Type B pancreatic cell (in vitro differentiated cells): ENCODE data around the gene HARBI1. TPM values are rescaled to one million over a fixed set of nuclear protein-coding genes. Genes with fewer than 3 reads are reported as not detected.

Experiments used
- DNase-seq: peaks from one replicate; pipeline ENCODE4 v3.0.0; 2021; ENCODE audit warnings: mixed read lengths; ENCODE audit not compliant: unreplicated experiment; ENCODE audit errors: extremely low spot score
- H3K27ac Mint-ChIP-seq: 2 replicates; pipeline ENCODE4 v1.8.0; 2021; ENCODE audit warnings: mild to moderate bottlenecking, mixed read lengths
- H3K27me3 Mint-ChIP-seq: 2 replicates; pipeline ENCODE4 v1.8.0; 2021; ENCODE audit warnings: mixed read lengths
- H3K36me3 Mint-ChIP-seq: 2 replicates; pipeline ENCODE4 v1.8.0; 2021; ENCODE audit warnings: mixed read lengths
- H3K4me1 Mint-ChIP-seq: one replicate; pipeline ENCODE4 v1.8.0; 2021; ENCODE audit warnings: mixed read lengths; ENCODE audit not compliant: unreplicated experiment
- H3K4me3 Mint-ChIP-seq: 2 replicates; pipeline ENCODE4 v1.8.0; 2021; ENCODE audit warnings: mild to moderate bottlenecking, mixed read lengths
- H3K9me3 Mint-ChIP-seq: 2 replicates; pipeline ENCODE4 v1.8.0; 2021; ENCODE audit warnings: mixed read lengths
- CTCF ChIP-seq: fragments of 200-600 bp; sonication (generic); conservative IDR thresholded peaks from 2 replicates; pipeline ENCODE4 v1.5.0; 2021; ENCODE audit warnings: antibody characterized with exemption, mild to moderate bottlenecking
- total RNA-seq: library from RNA; stranded (reverse); gene quantifications from 2 replicates; pipeline ENCODE4 v1.2.1, GENCODE V29; 2021; ENCODE audit warnings: low replicate concordance

HARBI1 gene
- total RNA-seq, 1 donor from 2014 or later = 8.5 TPM

GRCh38 chr11:46632502-46632901 is 15.5 kb upstream of the HARBI1 start:
- TF ChIP-seq CTCF = no peak
- no peaks in the 10 kb centered on the region for H3K36me3 Mint-ChIP-seq
- H3K4me1 Mint-ChIP-seq = peaks cover 5% of the 10 kb centered on the region
- H3K9me3 Mint-ChIP-seq = no peaks in the 10 kb centered on the region
- H3K4me3 Mint-ChIP-seq = no peak overlapping the region
- no peak overlapping the region for H3K27ac Mint-ChIP-seq
- no peak for DNase-seq
- no peaks in the 10 kb centered on the region for H3K27me3 Mint-ChIP-seq

GRCh38 chr11:46631676-46632075 is 14.6 kb upstream of the HARBI1 start:
- Mint-ChIP-seq H3K36me3 (peaks cover 1% of the 10 kb centered on the region), H3K4me1 (peaks cover 5% of the 10 kb centered on the region), H3K4me3 (no peak overlapping the region), H3K27ac (no peak overlapping the region), H3K27me3 (no peaks in the 10 kb centered on the region), H3K9me3 (no peaks in the 10 kb centered on the region)
- no peak for DNase-seq
- TF ChIP-seq CTCF = no peak

- Mint-ChIP-seq H3K27ac (no peak overlapping the region), H3K4me1 (peaks cover 5% of the 10 kb centered on the region), H3K9me3 (no peaks in the 10 kb centered on the region), H3K27me3 (no peaks in the 10 kb centered on the region), H3K36me3 (peaks cover 11% of the 10 kb centered on the region), H3K4me3 (no peak overlapping the region)
- TF ChIP-seq CTCF = no peak
- no peak for DNase-seq
These were observed 13.2 kb upstream of the HARBI1 start for GRCh38 chr11:46630237-46630636.

- no peak overlapping the region for H3K4me3 Mint-ChIP-seq
- peaks cover 17% of the 10 kb centered on the region for H3K36me3 Mint-ChIP-seq
- DNase-seq = no peak
- no peak for TF ChIP-seq CTCF
- peaks cover 5% of the 10 kb centered on the region for H3K4me1 Mint-ChIP-seq
- H3K9me3 Mint-ChIP-seq = no peaks in the 10 kb centered on the region
- no peaks in the 10 kb centered on the region for H3K27me3 Mint-ChIP-seq
- no peak overlapping the region for H3K27ac Mint-ChIP-seq
These were observed 11.9 kb upstream of the HARBI1 start for GRCh38 chr11:46628961-46629360.

- TF ChIP-seq CTCF = no peak
- Mint-ChIP-seq H3K4me3 (no peak overlapping the region), H3K27ac (no peak overlapping the region), H3K9me3 (no peaks in the 10 kb centered on the region), H3K27me3 (no peaks in the 10 kb centered on the region), H3K4me1 (peaks cover 5% of the 10 kb centered on the region), H3K36me3 (peaks cover 29% of the 10 kb centered on the region)
- no peak for DNase-seq
These were observed 8.4 kb upstream of the HARBI1 start for GRCh38 chr11:46625406-46625805.

GRCh38 chr11:46618837-46619236 is 1.8 kb upstream of the HARBI1 start:
- Mint-ChIP-seq H3K27ac (peak overlapping the region; percentile 99), H3K9me3 (no peaks in the 10 kb centered on the region), H3K4me3 (peak overlapping the region; percentile 96), H3K27me3 (no peaks in the 10 kb centered on the region), H3K4me1 (peaks cover 27% of the 10 kb centered on the region), H3K36me3 (peaks cover 14% of the 10 kb centered on the region)
- no peak for TF ChIP-seq CTCF
- DNase-seq = no peak
